Stimulated activated CD8-positive, alpha-beta memory T cell treated with anti-CD3 and anti-CD28 coated beads, Interleukin-12 subunit alpha, Interleukin-12 subunit beta, amount 100 ng/mL, for 24 hours (primary cell): ENCODE measurements around the gene ALDH1L1.

ENCODE experiments used
- DNase-seq: peaks from one replicate; pipeline ENCODE4 v3.0.0-alpha.2; 2020; ENCODE audit errors: extremely low read depth

The ALDH1L1 gene

GRCh38 chr3:126134219-126134975, 46.0 kb downstream of the ALDH1L1 start:
- no peak for DNase-seq

GRCh38 chr3:126133606-126134005, 46.8 kb downstream of the ALDH1L1 start:
- no peak for DNase-seq

GRCh38 chr3:126132751-126133511, 47.5 kb downstream of the ALDH1L1 start:
- DNase-seq, result no peak

GRCh38 chr3:126131881-126132750, 48.3 kb downstream of the ALDH1L1 start:
- no peak for DNase-seq

- DNase-seq, result no peak
Measured at GRCh38 chr3:126130981-126131745, 49.2 kb downstream of the ALDH1L1 start.

- DNase-seq, result no peak
Measured at GRCh38 chr3:126130081-126130855, 50.1 kb downstream of the ALDH1L1 start.

- no peak for DNase-seq
Measured at GRCh38 chr3:126129398-126129891, 50.9 kb downstream of the ALDH1L1 start.

GRCh38 chr3:126128504-126129397, 51.6 kb downstream of the ALDH1L1 start:
- no peak for DNase-seq

GRCh38 chr3:126127904-126128303, 52.5 kb downstream of the ALDH1L1 start:
- no peak for DNase-seq

GRCh38 chr3:126127452-126127851, 52.9 kb downstream of the ALDH1L1 start:
- no peak for DNase-seq

GRCh38 chr3:126126811-126127431, 53.5 kb downstream of the ALDH1L1 start:
- DNase-seq, result no peak

GRCh38 chr3:126126286-126126685, 54.1 kb downstream of the ALDH1L1 start:
- DNase-seq, result no peak

- no peak for DNase-seq
Measured at GRCh38 chr3:126125781-126126251, 54.6 kb downstream of the ALDH1L1 start.

GRCh38 chr3:126125341-126125740, 55.0 kb downstream of the ALDH1L1 start:
- DNase-seq, result no peak

- no peak for DNase-seq
Measured at GRCh38 chr3:126124896-126125295, 55.5 kb downstream of the ALDH1L1 start.

GRCh38 chr3:126124148-126124868, 56.1 kb downstream of the ALDH1L1 start:
- no peak for DNase-seq

GRCh38 chr3:126121632-126122031, 58.8 kb downstream of the ALDH1L1 start:
- DNase-seq, result no peak

GRCh38 chr3:126121074-126121473, 59.3 kb downstream of the ALDH1L1 start:
- no peak for DNase-seq
